ENCODE data around the gene VSTM1.
A peak's percentile ranks its signal among the peaks of the same experiment; 100 is the strongest.
"Not testable (repeated sequence)": the region's sequence is repeated elsewhere in the genome, so short reads cannot be mapped to it uniquely, and the experiment has no call there.

Gene VSTM1, protein sequence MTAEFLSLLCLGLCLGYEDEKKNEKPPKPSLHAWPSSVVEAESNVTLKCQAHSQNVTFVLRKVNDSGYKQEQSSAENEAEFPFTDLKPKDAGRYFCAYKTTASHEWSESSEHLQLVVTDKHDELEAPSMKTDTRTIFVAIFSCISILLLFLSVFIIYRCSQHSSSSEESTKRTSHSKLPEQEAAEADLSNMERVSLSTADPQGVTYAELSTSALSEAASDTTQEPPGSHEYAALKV

GRCh38 chr19:54063350-54064116 is at the start of gene VSTM1:
Gene VSTM1 (minus strand): TSS chr19:54063897. CDS start chr19:54063777, 120 bp downstream.
- DNase-seq = no peak

DNA sequence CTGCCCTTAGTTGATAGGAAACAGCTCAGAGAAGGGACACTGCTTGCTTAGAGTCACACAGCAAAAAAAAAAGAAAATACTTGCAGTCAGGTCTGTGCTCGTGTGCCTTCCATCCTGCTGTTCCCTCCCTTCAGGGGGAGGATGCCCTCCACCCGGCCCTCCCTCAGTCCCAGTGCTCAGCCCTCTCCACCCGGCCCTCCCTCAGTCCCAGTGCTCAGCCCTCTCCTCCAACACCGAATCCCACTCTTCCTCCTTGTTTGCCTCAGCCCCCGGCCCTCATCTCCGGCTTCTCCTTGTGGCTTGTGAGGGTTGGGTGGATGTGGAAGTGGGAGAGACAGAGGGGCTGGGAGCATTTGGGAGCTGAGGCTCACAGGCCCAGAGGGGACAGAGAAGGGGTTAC is 46.0 kb upstream of the VSTM1 start:
- no peak for DNase-seq

DNA sequence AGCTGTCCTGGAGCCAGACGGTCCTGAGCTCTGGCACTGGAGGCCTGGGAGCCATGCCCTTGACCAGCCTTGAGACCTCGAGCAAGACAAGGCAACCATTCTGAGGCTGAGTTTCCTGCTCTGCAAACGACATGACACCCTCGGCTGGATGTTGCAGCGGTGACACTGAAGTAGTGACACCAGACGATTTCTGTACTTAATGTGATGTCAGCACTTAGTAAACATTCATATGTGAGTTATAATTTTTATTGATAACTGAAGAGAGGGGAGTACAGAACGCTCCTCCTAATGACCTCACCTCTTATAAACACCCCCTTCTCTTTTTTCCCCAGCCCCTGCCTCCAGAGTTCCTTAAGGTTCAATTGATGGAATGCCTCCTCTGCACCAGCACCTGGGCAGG is 44.8 kb upstream of the VSTM1 start:
- no peak for DNase-seq

DNA sequence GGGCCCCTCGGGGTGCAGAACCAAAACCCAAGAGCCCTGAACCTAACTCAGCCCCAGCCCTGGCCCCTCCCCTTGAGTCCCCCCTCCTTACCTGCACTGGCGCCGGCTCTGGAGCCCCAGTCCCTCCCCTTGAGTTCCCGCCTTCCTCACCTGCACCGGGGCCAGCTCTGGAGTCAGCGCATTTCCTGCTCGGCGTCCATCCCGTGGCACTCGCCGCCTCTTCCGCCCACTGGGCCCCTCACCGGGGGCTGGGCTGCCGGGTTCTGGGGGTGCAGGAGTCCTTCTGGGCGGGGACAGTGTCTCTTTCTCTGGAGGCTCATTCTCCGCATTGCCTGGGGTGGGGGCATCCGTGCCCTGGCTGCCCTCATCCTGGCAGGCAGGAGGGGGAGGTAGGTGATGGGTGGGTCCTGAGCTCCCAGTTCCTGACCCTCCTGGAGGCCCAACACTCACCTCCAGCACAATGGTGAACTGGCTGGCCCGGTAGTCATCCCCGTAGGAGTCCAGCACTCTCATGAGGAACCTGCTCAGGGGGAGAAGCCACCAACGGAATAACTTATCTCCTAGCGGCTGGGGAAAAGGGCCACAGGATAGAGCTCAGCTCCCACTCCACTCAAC is 44.3 kb upstream of the VSTM1 start:
- DNase-seq = no peak

GRCh38 chr19:54106716-54107115 is 43.0 kb upstream of the VSTM1 start:
- no peak for DNase-seq

- DNase-seq = no peak
These were observed 42.1 kb upstream of the VSTM1 start for GRCh38 chr19:54105796-54106195.

- no peak for DNase-seq
These were observed 41.5 kb upstream of the VSTM1 start for GRCh38 chr19:54104998-54105715.

DNA sequence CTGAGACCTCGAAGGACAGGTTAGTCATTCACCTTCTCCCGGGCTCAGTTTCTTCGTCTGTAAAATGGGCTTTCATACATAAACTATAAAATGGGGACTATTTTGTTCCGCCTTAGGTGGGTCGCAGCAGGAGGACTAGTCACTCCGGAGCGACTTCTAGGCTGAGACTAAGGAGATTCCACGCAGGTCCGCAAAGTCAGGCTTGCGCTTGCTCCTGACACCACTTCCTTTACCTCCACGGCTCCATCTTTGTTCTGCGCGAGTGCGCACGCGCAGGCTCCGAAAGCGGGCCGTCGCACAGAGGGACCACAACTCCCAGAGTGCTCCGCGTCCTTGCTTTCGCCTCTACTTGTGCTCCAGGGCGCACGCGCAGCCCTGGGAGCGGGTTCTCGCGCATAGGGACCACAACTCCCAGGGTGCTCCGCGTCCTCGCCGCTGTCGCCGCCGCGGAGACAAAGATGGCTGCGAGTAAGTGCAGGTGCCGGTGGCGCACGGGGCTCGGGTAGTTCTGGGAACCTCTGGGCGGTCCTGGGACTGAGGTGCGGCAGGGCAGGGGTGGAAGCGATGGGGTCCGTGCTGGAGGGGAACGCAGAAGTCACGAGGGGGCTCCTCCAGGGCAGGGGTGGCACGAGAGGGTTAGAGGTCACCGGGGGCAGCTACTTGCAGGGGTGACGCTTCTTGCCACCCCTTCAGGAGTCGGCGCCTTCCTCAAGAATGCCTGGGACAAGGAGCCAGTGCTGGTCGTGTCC is 38.9 kb upstream of the VSTM1 start, which contains the start of gene NDUFA3:
Gene NDUFA3, plus strand, starts transcription at position 435 of the 749 bp plus-strand sequence. Its CDS starts 24 bp downstream, at position 459.
- peak; percentile 98 for DNase-seq

DNA sequence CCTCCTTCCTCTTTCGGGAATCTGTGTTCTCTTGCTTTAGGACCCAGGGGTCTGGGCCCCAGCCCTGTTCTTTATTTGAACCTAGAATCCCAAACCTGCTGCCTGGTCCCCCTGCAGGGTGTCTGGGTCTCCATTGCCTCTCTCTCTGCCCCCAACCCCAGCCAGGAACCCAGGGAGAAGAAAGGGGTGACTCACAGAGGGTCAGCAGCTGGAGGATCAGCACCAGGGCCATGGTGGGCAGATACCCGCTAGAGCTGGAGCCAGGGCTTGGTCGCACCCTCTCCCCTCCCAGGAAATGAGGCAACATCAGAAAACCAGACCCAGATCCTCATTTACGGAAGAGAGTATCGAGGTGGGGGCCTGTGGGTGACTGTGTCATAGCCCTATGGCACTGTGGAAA is 36.9 kb upstream of the VSTM1 start, which contains the start of gene OSCAR:
Gene OSCAR, minus strand, starts transcription at position 243 of the 400 bp plus-strand sequence. Its CDS starts 11 bp downstream, at position 232.
- DNase-seq = peak; percentile 15

DNA sequence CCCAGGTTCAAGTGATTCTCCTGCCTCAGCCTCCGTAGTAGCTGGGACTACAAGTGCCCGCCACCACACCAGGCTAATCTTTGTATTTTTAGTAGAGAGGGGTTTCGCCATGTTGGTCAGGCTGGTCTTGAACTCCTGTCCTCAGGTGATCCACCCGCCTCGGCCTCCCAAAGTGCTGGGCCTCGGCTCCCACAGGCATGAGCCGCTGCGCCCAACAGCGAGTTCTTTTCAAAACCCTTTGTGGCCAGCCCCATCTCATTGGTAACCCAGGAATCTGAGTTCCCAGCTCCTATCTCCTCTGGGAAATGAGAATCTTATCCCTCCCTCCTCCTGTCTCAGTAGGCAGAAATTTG is 36.2 kb upstream of the VSTM1 start:
- DNase-seq = not testable (repeated sequence)

DNA sequence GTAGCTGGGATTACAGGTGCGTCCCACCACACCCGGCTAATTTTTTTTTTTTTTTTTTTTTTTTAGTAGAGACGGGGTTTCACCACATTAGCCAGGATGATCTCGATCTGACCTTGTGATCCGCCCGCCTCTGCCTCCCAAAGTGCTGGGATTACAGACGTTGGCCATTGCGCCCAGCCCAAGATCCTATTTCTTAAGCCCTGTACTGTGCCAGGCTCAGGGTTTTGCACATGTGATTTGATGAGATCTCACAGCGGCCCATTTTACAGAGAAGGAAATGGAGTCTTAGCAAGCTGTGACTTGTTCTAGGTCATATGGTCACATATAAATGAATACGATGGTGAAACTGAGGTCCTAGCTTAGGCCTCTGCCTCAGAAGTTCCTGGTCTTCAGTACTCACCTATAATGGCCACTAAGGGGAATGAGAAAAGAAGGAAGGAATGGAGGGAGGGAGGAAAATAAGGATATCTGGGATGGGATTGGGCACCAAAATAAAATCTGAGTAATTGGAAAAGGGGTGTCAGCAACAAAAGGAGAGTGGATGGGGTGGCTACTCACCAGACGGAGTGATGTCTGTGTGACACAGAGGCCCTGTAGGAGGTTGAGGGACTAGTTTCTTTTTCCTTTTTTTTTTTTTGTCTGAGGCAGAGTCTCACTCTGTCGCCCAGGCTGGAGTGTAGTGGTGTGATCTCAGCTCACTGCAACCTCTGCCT is 35.6 kb upstream of the VSTM1 start:
- no peak for DNase-seq

- peak; percentile 54 for DNase-seq
These were observed 33.0 kb upstream of the VSTM1 start for GRCh38 chr19:54096617-54097106.

GRCh38 chr19:54095859-54096616 is 32.3 kb upstream of the VSTM1 start:
- peak; percentile 61 for DNase-seq

- no peak for DNase-seq
These were observed 31.6 kb upstream of the VSTM1 start for GRCh38 chr19:54095136-54095858.

GRCh38 chr19:54094426-54095000 is 30.8 kb upstream of the VSTM1 start:
- DNase-seq = no peak

DNA sequence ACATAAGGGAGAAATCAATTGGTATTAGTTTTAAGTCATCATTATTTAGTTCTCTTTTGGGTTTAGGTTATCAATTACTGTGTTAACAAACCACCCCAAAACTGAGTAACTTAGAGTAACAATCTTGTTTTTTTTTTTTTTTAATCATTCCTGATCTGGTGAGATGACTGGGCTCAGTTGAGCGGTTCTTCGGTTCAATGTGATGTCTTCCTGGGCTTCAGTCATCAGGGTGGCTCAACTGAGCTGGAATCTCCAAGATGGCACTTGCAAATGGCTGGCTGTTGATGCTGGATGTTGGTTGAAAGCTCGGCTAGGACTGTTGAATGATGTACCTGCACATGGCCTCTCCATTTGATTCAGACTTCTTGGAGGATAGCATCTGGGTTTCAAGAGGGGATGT is 20.7 kb upstream of the VSTM1 start:
- no peak for DNase-seq

GRCh38 chr19:54081032-54081431 is 17.3 kb upstream of the VSTM1 start, which contains the start of gene TARM1:
Gene TARM1 (minus strand): TSS chr19:54081365. CDS start chr19:54081340, 25 bp downstream.
- DNase-seq = no peak

DNA sequence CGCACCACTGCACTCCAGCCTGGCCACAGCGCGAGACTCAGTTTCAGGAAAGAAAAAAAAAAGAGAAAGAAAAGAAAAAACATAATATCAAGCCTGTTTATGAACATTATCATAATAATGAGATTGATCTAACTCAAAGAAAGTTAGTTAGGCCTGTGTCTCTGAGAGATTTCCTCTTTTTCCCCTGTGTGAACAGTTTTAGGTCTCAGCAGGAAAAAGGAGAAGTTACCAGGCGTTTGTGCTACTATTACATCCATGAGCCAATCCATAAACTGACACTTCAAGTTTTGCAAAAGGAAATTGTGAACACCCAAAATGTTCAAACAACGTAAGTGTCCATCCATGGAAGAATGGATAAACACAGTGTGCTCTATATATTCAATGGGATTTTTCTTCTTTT is 13.6 kb upstream of the VSTM1 start:
- no peak for DNase-seq

DNA sequence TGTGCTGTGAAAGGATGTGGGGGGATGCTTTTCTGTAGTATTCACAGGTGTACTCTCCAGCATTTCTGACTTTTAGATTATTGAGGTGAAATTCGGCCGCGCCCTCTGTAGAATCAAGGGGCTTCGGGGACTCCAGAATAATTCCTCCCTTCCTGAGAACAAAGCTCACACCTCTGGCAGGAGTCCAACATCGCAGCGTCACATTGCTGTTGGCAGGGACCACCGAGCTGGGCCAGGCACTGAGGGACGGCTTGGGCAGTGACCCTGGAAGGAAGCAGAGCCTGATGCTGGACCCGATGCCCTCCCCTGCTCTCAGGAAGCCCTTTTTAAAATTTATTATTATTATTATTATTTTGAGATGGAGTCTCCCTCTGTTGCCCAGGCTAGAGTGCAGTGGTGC is 11.2 kb upstream of the VSTM1 start:
- no peak for DNase-seq

DNA sequence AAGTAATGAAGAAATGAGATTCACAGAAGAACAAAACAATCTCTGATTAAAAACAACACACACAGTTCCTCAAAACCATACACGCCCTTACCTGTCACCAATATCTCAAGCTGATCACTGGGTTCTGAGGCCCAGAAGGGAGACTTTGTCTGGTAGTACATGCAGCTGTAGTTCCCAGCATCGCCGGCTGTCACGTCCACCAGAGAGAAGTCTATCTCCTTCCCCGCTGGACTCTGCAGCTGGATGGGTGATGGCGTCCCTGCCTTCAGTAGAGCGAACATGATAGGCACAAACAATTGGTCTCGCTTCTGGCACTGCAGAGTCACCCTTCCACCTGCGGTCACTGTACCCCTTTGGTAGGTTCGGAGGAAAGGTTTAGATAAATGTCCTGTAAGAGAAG is 10.1 kb upstream of the VSTM1 start:
- DNase-seq = no peak
